Embryonic facial prominence (tissue), 1 donor: ENCODE measurements around the gene MED27.

Experiments
- DNase-seq: peaks from one replicate; pipeline ENCODE4 v3.0.0-alpha.2; 2016; ENCODE audit errors: extremely low spot score

The MED27 gene

DNA sequence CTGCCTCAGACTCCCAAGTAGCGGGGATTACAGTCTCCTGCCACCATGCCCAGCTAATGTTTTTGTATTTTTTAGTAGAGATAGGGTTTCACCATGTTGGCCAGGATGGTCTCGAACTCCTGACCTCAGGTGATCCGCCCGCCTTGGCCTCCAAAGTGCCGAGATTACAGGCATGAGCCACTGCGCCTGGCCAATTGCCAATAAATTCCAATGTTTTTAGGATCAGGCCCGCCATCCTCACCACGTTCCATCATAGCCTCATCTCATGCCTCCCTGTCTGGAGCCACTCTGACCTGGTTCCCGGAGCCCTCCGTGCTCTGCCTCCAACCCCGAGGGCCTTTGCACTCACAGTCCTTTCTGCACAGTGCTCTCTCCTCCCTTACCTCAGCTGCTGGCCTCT, 268.3 kb downstream of the MED27 start:
- DNase-seq: no peak

DNA sequence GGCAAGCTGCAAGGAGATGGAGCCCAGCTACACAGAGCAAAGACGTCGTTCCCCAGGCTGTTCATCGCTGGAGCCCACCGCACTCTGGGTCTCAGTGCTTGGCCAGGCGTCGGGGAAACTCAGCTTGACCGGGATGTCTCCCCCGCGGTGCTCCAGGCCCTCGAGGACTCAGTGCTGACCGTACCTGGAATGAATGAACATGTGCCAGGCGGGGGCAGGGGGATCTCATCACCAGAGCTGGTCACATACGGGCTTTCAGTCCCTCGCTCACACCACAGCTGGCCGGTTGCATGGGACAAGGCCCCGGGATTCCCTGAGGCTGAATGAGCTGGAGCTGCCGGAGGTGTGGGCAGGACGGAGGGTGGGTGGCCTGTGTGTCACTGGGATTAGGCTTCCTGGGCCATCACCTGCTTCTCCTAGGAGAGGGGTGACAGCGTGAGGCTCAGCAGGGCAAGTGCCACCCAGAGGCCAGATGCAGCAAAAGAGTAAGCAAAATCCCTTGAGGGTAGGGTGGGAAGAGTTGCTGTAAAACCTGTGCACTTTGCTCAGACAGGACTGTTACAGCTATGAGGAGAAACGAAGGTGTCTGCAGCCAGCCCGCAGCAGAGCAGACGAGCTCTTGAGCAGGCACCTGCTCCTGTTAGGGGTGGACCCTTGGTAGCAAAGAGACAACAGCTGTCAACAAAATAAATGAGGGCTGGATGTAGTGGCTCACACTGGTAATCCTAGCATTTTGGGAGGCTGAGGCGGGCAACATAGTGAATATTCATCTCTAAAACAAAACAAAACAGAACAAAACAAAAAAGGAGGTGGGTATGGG, 269.1 kb downstream of the MED27 start:
- DNase-seq: no peak
